Smooth muscle cell (in vitro differentiated cells): ENCODE data around the gene ARID5B. TPM values are rescaled to one million over a fixed set of nuclear protein-coding genes. Genes with fewer than 3 reads are reported as not detected.

Experiments
- DNase-seq: peaks from one replicate; lab custom pipeline; 2025; ENCODE audit not compliant: unreplicated experiment; lab: John Stamatoyannopoulos, UW
- H2AFZ ChIP-seq: fragments of 200-600 bp; sonication (generic); 2 replicates; pipeline ENCODE4 v1.6.0; 2016; ENCODE audit warnings: antibody characterized with exemption, low read depth, mild to moderate bottlenecking
- H3F3A ChIP-seq: fragments of 200-600 bp; sonication (generic); 2 replicates; pipeline ENCODE4 v1.6.0; 2017; ENCODE audit warnings: antibody characterized with exemption, low read depth
- H3K27ac ChIP-seq: fragments of 200-600 bp; sonication (generic); 2 replicates; pipeline ENCODE4 v1.5.1; 2016; ENCODE audit warnings: low read depth, mild to moderate bottlenecking
- H3K27me3 ChIP-seq: fragments of 200-600 bp; sonication (generic); 2 replicates; pipeline ENCODE4 v1.6.1; 2016; ENCODE audit warnings: low read depth, mild to moderate bottlenecking
- H3K36me3 ChIP-seq: fragments of 200-600 bp; sonication (generic); 2 replicates; pipeline ENCODE4 v1.5.1; 2016; ENCODE audit warnings: low read depth
- H3K4me1 ChIP-seq: fragments of 200-600 bp; sonication (generic); 2 replicates; pipeline ENCODE4 v1.5.1; 2016; ENCODE audit warnings: low read depth
- H3K4me2 ChIP-seq: fragments of 200-600 bp; sonication (generic); 2 replicates; pipeline ENCODE4 v1.6.0; 2016; ENCODE audit warnings: mild to moderate bottlenecking
- H3K4me3 ChIP-seq: fragments of 200-600 bp; sonication (generic); 2 replicates; pipeline ENCODE4 v1.5.1; 2016; ENCODE audit warnings: mild to moderate bottlenecking
- H3K79me2 ChIP-seq: fragments of 200-600 bp; sonication (generic); 2 replicates; pipeline ENCODE4 v1.6.0; 2016; ENCODE audit warnings: low read depth, mild to moderate bottlenecking
- H3K9ac ChIP-seq: fragments of 200-600 bp; sonication (generic); 2 replicates; pipeline ENCODE4 v1.6.0; 2016; ENCODE audit warnings: low read depth
- H3K9me3 ChIP-seq: fragments of 200-600 bp; sonication (generic); replicated peaks from 2 replicates; pipeline ENCODE4 v1.5.1; 2016; ENCODE audit warnings: low read depth
- H4K20me1 ChIP-seq: fragments of 200-600 bp; sonication (generic); 2 replicates; pipeline ENCODE4 v1.6.0; 2016; ENCODE audit warnings: low read depth
- CTCF ChIP-seq: fragments of 200-600 bp; sonication (generic); IDR thresholded peaks from 2 replicates; pipeline ENCODE4 v1.5.1; 2017; ENCODE audit warnings: borderline replicate concordance, mild to moderate bottlenecking, antibody characterized with exemption; ENCODE audit not compliant: insufficient read depth, poor library complexity, severe bottlenecking
- WGBS: methylation state at CpG from one replicate; pipeline ENCODE4 v1.1.7; 2016; ENCODE audit warnings: low lambda C conversion rate; 5-methylcytosine and 5-hydroxymethylcytosine counted together
- polyA plus RNA-seq: library from polyadenylated mRNA; unstranded; fragments of >200 nt; fragmentation: Nextera tagmentation; extraction: Ambion mirVana; gene quantifications from 2 replicates; pipeline ENCODE4 v1.2.1, GENCODE V29; 2016
- total RNA-seq: library from RNA; depleted of rRNA; stranded (reverse); fragments of >200 nt; gene quantifications from 2 replicates; pipeline ENCODE4 v1.2.3, GENCODE V29; 2014

The ARID5B gene
- total and polyA plus RNA-seq, 2 experiments from 2014 or later = 49.0 to 67.6 TPM

- no peaks in the 10 kb centered on the region for H3K27me3 ChIP-seq
- DNase-seq = no peak
- 83% methylated on average over 3 of the region's 3 CpGs for WGBS
- no peak overlapping the region for H3K9ac ChIP-seq
- H3K4me1 ChIP-seq = peaks cover 11% of the 10 kb centered on the region
- H2AFZ ChIP-seq = no peak overlapping the region
- H3K4me2 ChIP-seq = no peak overlapping the region
- H4K20me1 ChIP-seq = peaks cover 12% of the 10 kb centered on the region
- H3K4me3 ChIP-seq = no peak overlapping the region
- peaks cover 15% of the 10 kb centered on the region for H3F3A ChIP-seq
- peaks cover 9% of the 10 kb centered on the region for H3K36me3 ChIP-seq
- no peak for TF ChIP-seq CTCF
- no peaks in the 10 kb centered on the region for H3K9me3 ChIP-seq
- H3K27ac ChIP-seq = no peak overlapping the region
- H3K79me2 ChIP-seq = peaks cover 9% of the 10 kb centered on the region
These were observed 187.3 kb downstream of the ARID5B start for GRCh38 chr10:62088786-62089185.

GRCh38 chr10:62092301-62093030 lies 191.0 kb downstream of the ARID5B start:
- Histone ChIP-seq H3K79me2 (no peaks in the 10 kb centered on the region), H2AFZ (no peak overlapping the region), H3K4me2 (peak overlapping the region; percentile 64), H3K9ac (no peak overlapping the region), H3K27me3 (no peaks in the 10 kb centered on the region), H3K36me3 (peaks cover 9% of the 10 kb centered on the region), H3K4me3 (no peak overlapping the region), H3K9me3 (no peaks in the 10 kb centered on the region), H3F3A (no peaks in the 10 kb centered on the region), H3K27ac (no peak overlapping the region), H3K4me1 (peaks cover 7% of the 10 kb centered on the region), H4K20me1 (peaks cover 30% of the 10 kb centered on the region)
- WGBS = 88% methylated on average over 22 of the region's 22 CpGs
- no peak for TF ChIP-seq CTCF
- DNase-seq = no peak

- Histone ChIP-seq H3K27me3 (no peaks in the 10 kb centered on the region), H3K9ac (no peak overlapping the region), H2AFZ (no peak overlapping the region), H3K4me3 (no peak overlapping the region), H3K27ac (peak overlapping the region; percentile 37), H4K20me1 (peaks cover 27% of the 10 kb centered on the region), H3K36me3 (peaks cover 9% of the 10 kb centered on the region), H3K4me2 (peak overlapping the region; percentile 64), H3K9me3 (no peaks in the 10 kb centered on the region), H3F3A (no peaks in the 10 kb centered on the region), H3K4me1 (peaks cover 7% of the 10 kb centered on the region), H3K79me2 (no peaks in the 10 kb centered on the region)
- no peak for DNase-seq
- no peak for TF ChIP-seq CTCF
- 5% methylated on average over 4 of the region's 4 CpGs for WGBS
These were observed 192.4 kb downstream of the ARID5B start for GRCh38 chr10:62093863-62094291.
